UCSD-AML1 (cell line): ENCODE measurements around the gene KLHDC4.
"Not testable (repeated sequence)": the region's sequence is repeated elsewhere in the genome, so short reads cannot be mapped to it uniquely, and the experiment has no call there.

ENCODE experiments used
- DNase-seq: peaks from one replicate; lab custom pipeline; 2025; ENCODE audit not compliant: unreplicated experiment; lab: John Stamatoyannopoulos, UW

Gene KLHDC4

DNA sequence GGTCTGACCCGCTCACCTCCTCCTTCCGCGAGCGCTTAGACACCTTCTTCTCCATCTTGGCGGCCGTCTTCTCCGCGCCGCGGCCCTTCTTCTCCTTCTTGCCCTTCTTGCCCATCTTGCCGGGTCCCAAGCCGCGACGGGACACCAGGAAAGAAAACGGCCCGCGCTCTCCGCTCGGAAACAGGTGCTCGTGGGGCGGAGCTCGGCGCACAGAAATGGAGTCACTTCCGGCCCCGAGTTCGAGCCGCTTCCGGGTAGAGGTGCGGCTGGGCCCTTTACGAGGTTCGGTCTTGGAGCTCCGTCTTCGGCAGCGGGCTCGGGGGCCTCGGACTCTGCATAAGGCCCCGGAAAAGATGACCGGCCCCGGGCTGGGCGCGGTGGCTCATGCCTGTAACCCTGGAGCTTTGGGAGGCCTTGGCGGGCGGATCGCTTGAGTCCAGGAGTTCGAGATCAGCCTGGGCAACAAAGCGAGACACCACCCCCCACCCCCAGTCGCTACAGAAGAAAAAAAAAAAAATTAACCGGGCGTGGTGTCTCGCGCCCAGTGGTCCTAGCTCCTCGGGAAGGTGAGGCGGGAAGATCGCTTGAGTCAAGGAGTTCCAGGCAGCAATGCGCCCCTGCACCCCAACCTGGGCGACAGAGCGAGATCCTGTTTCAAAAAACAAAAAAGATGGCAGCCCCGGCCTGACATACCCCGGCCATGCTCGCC, at the start of gene KLHDC4:
Gene KLHDC4 (minus strand): TSS at position 211 of the 709 bp plus-strand sequence. CDS start 96 bp downstream, at position 115.
- peak; percentile 87 for DNase-seq

GRCh38 chr16:87815567-87815966, 49.8 kb upstream of the KLHDC4 start:
- DNase-seq, result no peak

GRCh38 chr16:87812200-87812656, 46.4 kb upstream of the KLHDC4 start:
- no peak for DNase-seq

GRCh38 chr16:87811454-87811853, 45.7 kb upstream of the KLHDC4 start:
- DNase-seq, result not testable (repeated sequence)

GRCh38 chr16:87809150-87809902, 43.5 kb upstream of the KLHDC4 start:
- DNase-seq, result no peak

DNA sequence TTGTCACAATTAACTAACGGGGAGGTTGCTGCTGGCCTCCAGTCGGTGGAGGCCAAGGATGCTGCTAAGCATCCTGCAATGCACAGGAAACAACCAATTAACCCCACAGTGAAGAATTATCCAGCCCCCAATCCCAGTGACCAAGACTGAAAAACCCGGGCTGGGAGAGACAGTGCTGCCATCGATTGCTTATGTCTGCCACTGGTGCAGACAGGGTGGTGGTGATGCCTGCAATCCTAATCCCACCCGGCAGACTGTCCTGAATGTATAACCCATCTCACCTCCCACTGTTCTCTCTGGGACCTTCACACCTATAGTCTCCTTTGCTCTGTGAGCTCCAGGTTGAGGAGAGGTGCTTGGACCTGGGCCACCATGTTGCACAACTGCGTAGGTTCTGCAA, 42.3 kb upstream of the KLHDC4 start:
- DNase-seq, result no peak

- DNase-seq, result peak; percentile 80
These were observed 41.1 kb upstream of the KLHDC4 start for GRCh38 chr16:87806641-87807546.

GRCh38 chr16:87806261-87806640, 40.5 kb upstream of the KLHDC4 start:
- DNase-seq, result no peak

- no peak for DNase-seq
These were observed 37.6 kb upstream of the KLHDC4 start for GRCh38 chr16:87803385-87803784.

DNA sequence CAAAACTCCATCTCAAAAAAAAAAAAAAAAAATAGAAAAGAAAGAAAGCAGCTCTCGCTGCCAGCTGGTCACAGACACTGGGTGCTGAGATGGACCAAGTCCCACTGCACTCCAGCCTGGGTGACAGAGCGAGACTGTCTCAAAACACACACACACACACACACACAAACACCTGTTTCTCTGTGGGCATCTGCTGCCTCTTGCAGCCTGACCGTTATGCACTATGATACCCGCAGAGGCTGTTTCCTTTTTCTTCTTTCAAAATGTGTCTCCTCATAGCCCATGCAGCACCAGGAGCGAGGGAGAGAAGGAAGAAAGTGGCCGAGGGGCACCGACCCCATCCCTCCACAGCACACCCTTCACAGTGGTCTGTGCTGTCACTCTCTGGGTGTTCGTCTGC, 36.9 kb upstream of the KLHDC4 start:
- DNase-seq, result no peak

DNA sequence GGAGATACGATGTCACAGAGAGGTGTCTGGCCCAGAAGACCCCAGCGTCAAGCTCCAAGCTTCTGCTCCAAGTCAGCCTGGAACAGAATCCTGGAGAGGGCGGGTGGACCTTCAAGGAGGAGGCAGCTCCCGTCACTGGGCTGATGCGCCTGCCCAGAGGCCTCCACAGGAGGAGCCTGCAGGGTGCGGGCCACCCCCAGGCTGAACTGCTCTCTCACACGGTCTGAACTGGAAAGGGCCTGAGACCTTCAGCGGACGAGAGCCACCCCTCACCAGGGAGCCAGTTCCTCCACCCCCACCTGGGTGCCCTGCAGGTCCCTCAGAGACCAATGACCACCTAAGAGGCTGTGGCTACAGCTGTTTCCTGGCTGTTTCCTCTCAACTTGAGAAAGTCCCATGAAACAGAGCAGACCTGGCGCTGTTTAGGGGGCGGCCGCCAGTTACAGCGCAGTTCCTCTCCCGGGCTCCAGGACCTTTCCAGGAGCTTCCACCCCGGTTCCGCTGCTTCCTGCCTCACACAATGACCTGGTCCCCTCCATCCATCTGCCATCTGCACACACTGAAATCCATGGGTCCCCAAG, 36.0 kb upstream of the KLHDC4 start:
- DNase-seq, result no peak

DNA sequence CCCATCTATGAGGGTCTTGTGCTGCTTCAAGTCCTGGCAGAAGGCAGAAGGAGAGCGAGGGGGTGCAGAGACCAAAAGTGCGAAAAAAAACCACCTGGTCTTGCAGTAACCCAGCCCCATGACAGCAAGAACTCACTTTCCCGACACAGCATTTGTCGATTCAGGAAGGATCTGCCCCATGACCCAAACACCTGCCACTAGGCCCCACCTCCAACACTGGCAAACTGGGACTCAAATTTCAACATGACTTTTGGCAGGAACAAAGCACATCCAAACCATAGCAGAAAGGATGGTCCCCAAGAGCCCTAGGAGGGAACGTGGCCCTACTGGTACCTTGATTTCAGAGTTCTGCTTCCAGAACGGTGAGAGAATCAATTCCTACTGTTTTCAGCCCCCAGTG, 34.7 kb upstream of the KLHDC4 start:
- no peak for DNase-seq

DNA sequence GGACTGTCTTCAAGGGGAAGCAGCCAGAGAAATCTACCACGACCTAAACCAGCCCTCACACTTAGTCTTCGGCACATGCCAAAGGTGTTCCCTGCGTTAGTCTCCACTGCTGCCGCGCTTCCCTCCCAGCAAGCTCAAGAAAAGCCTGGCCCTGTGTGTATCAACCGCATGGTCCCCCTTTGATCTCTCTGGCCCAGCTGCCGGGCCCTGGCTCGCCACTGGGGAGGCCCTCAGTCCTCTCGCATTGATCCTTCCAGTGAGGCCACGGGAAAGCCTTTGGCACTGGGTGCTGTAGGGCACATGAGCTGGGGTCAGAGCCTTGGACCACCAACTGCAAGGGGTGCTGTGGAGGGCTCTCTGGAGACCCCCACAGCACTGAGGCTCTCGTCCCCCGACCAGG, 29.6 kb upstream of the KLHDC4 start:
- DNase-seq, result no peak

DNA sequence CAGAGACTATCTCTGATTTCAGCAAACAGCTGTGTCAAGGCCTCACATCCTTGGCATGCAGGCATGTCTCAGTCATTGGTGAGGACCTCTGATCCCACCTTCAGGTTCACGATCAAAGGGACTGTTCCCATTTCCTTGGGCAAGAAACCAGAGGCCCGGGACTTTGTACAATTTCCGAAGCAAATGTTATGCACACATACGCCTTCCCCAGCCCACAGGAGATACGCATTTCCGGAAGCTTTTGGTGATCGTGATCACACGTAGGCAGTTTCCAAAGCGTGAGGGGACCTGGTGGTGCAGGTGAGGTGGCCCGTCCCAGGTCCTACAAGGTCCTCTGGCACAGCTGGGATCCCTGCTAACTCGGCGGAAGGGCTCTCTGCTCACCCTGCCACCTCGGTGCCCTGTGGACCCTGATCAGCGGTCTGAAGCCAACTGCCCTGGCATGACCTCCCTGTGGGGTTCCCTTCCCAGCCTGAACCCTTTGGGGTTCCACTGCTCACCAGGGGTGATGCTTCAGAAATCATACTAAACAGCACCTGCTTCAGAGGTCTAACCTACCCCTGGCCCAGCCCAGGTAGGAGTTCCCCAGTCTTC, 28.8 kb upstream of the KLHDC4 start:
- no peak for DNase-seq

DNA sequence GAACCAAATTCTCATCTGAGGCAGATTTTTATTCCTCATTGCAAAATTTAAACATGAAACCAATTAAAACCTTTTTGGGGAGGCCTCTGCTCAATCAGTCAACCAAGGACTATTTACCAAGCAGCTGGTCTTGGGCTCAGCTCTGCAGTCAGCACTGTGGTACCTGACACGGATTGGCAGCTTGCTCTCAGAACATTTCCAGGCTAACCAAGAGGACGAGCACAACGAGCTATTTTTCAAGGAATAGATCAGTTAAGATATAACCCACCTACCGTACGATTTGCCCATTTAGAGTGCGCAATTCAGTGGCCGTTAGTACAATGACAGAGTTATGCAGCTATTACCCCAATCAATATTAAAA, 26.4 kb upstream of the KLHDC4 start:
- DNase-seq, result no peak

- DNase-seq, result no peak
These were observed 25.8 kb upstream of the KLHDC4 start for GRCh38 chr16:87791295-87792204.

DNA sequence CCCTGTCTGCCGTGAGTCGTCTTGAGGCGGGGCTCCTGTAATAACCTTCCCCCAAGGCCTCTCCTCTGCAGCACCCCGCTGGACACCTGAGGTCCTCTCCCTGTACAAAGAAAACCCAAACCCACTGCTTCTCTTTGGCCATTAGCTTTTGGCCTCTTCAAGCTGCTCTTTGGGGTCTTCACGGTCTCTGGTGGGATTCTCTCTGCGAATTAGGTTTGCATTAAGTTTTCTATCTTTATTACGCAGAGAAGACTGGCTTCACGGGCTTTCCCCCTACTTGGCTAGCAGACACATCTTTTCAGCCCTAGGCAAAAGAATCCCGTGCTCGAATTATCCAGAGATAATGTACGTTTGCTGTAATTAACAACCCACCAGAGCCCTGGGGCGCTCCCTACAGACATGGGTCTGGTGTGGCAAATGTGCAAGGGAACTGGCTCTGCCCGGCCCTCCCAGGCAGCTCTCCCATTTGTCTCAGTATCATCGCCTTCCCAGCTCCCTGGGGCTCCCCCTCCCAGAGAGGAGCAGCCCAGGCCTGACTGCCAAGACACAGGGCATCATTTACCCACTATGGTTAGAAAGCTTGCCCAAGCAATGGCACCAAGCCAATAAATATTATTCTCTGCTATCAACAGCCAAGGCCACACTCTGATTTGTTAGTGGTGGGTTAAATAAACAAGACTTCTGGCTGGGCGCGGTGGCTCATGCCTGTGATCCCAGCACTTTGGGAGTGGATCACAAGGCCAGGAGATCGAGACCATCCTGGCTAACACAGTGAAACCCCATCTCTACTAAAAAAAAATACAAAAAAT, 24.7 kb upstream of the KLHDC4 start:
- DNase-seq, result no peak

GRCh38 chr16:87789437-87790291, 23.9 kb upstream of the KLHDC4 start:
- no peak for DNase-seq
